Muscle layer of colon (tissue), 2 donors: Measurements from ENCODE around the gene MRGPRX2.

ENCODE experiments used
- H3K27ac ChIP-seq: one replicate; pipeline ENCODE4 v1.7.0; 2013; ENCODE audit warnings: low read depth, mild to moderate bottlenecking, low read length, moderate library complexity
- H3K27me3 ChIP-seq, 2 donors: one replicate each; pipeline ENCODE4 v1.7.0; 2013; ENCODE audit warnings: low read length in 2 of 2, mild to moderate bottlenecking in 2 of 2; ENCODE audit not compliant: insufficient read depth in 2 of 2, control insufficient read depth in 1 of 2
- H3K36me3 ChIP-seq: one replicate; pipeline ENCODE4 v1.7.0; 2013; ENCODE audit warnings: mild to moderate bottlenecking, low read length; ENCODE audit not compliant: insufficient read depth
- H3K4me1 ChIP-seq: one replicate; pipeline ENCODE4 v1.7.0; 2013; ENCODE audit warnings: mild to moderate bottlenecking, low read length; ENCODE audit not compliant: insufficient read depth
- H3K4me3 ChIP-seq, 2 donors: one replicate each; pipeline ENCODE4 v1.7.0; 2013; ENCODE audit warnings: low read length in 2 of 2, low read depth in 1 of 2, mild to moderate bottlenecking in 1 of 2, moderate library complexity in 1 of 2
- H3K9ac ChIP-seq: one replicate; pipeline ENCODE4 v1.7.0; 2013; ENCODE audit warnings: low read length
- H3K9me3 ChIP-seq: one replicate; pipeline ENCODE4 v1.7.0; 2013; ENCODE audit warnings: mild to moderate bottlenecking, low read length
- donor health status: abdominal sarcoma.
- donor health status: Adenocarcinoma of cecum.

MRGPRX2 gene

DNA sequence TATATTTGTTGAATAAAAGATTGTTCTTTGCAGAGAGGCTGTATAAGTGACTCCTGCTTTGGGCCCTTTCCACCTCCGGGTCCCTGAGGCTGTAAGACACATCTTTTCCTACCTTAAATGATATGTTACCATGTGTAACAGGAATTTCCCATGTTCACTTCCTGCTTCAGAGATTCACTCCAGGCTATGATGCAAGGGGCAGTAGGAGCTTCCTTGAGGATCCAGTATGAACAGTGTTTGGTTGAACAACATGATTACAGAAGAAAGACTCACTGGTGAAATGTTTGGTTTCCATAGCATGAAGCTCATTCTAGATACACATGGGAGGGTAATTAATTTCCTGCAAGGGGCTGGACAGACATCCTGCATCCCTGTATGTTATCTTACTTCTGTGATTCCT lies 30.8 kb upstream of the MRGPRX2 start:
- Histone ChIP-seq H3K27me3 (no peaks in the 10 kb centered on the region), H3K4me3 (no peak overlapping the region), H3K4me1 (no peaks in the 10 kb centered on the region), H3K27ac (no peak overlapping the region), H3K9ac (no peak overlapping the region), H3K36me3 (no peaks in the 10 kb centered on the region), H3K9me3 (no peaks in the 10 kb centered on the region)

DNA sequence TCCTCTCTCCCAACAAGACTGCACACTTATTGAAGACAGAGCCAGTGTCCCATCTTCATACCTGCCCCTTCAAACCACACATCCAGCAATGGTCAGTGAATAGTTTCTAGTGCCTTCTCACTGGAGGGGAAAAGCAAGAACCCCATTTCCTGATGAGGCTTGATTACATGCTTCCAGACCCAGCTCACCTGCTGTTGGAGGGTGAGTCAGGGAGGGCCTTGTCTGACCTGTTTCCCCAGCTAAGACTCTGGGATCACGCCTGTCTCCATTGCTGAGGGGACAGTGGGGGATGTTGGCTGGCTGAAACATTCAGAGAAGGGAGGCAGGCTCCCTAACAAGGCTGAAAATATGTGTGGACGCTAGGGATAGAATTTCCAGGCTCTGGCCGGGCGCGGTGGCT lies 28.9 kb upstream of the MRGPRX2 start:
- H3K9me3 ChIP-seq = no peaks in the 10 kb centered on the region
- H3K27ac ChIP-seq = no peak overlapping the region
- H3K36me3 ChIP-seq = no peaks in the 10 kb centered on the region
- no peaks in the 10 kb centered on the region for H3K27me3 ChIP-seq
- H3K4me3 ChIP-seq = no peak overlapping the region
- H3K9ac ChIP-seq = no peak overlapping the region
- no peaks in the 10 kb centered on the region for H3K4me1 ChIP-seq

DNA sequence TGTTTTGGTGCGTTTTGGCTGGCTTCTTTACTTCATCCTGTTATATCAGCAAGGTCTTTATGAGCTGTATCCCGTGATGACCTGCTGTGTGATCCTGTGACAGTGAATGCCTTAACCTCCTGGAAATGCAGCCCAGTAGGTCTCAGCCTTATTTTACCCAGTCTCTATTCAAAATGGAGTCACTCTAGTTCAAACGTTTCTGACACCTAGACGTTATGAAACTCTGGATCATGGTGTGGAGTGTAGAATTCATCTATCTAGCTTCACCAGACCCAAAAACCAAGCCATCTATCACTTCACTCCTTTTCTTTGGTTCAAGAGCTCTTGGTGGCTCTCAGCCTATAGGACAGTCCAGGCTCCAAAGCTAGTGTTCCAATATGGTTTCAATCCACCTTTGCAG lies 28.3 kb upstream of the MRGPRX2 start:
- H3K27me3 ChIP-seq = no peaks in the 10 kb centered on the region
- no peaks in the 10 kb centered on the region for H3K9me3 ChIP-seq
- H3K9ac ChIP-seq = no peak overlapping the region
- H3K4me1 ChIP-seq = no peaks in the 10 kb centered on the region
- H3K36me3 ChIP-seq = no peaks in the 10 kb centered on the region
- H3K27ac ChIP-seq = no peak overlapping the region
- H3K4me3 ChIP-seq = no peak overlapping the region

DNA sequence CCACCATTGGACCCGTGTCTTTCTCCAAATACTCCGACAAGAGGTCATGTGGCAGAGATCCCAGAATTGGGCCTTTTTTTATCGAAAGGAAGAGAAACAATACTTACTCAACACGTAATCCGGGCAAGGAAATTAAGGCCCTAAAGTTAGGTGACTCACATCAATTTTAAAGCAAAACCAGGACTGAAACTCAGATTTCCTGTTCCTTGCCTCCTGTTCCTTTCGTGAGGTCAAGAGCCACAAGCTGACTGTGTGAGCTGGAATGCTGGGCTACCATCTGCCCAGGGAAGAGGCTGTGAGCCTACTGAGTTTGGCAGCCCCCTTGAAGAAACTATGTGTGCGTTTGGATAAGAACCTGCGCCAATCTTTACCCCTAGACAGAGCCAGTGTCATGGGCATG lies 27.1 kb upstream of the MRGPRX2 start:
- H3K9ac ChIP-seq = no peak overlapping the region
- no peaks in the 10 kb centered on the region for H3K4me1 ChIP-seq
- H3K27me3 ChIP-seq = no peaks in the 10 kb centered on the region
- H3K4me3 ChIP-seq = no peak overlapping the region
- H3K27ac ChIP-seq = no peak overlapping the region
- no peaks in the 10 kb centered on the region for H3K36me3 ChIP-seq
- H3K9me3 ChIP-seq = no peaks in the 10 kb centered on the region

DNA sequence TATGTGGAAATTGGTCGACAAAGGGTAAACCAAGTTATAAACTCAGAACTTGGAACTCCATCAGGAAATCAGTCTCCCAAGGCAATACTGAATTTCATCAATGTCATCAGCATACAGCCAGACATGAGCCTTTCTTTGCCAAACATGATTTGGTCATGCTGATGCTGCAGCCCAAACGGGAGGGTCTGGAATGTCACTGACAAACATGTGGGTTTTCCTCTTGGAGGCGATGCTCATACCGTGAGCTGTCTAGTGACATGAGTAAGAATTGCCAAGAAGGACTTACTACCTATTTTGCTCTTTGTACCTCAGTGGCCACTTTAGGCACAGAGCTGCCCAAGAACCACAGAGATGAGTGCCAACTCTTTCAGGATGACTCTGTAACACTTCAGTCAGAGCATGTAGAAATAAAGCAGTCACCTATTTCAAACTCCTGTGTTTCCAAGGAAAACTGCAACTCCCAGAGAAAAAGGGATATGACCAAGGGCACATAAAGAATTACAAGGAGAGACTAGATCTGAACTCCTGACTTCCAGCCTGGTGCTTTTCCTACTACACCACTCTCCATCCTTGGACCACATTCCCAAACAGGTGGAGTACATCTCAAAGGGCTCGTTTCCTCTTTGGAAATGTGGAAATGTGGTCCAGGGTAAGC lies 24.3 kb upstream of the MRGPRX2 start:
- Histone ChIP-seq H3K9me3 (no peaks in the 10 kb centered on the region), H3K27me3 (no peaks in the 10 kb centered on the region), H3K9ac (no peak overlapping the region), H3K4me3 (no peak overlapping the region), H3K36me3 (no peaks in the 10 kb centered on the region), H3K27ac (no peak overlapping the region), H3K4me1 (no peaks in the 10 kb centered on the region)

DNA sequence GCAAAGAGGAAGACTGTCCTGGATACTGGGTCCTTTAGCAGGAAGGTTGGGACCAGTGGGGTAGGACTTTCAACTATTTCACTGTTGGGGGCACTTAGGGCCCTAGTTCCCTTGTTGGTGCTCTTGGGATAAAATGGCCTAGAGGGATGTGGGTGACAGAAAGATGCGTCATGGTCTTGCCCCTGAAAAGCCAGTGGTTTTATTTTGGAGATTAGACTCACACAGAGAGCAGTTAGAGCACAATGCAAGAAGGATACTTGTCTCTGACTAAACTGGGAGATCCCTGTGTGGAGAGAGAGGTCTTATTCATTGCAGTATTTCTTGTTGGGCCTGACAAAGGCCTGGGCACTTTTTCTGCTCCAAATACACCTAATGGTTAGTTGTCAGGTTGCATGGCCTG lies 22.6 kb upstream of the MRGPRX2 start:
- Histone ChIP-seq H3K36me3 (no peaks in the 10 kb centered on the region), H3K27me3 (no peaks in the 10 kb centered on the region), H3K4me3 (no peak overlapping the region), H3K4me1 (peaks cover 7% of the 10 kb centered on the region), H3K9me3 (no peaks in the 10 kb centered on the region), H3K27ac (no peak overlapping the region), H3K9ac (no peak overlapping the region)

DNA sequence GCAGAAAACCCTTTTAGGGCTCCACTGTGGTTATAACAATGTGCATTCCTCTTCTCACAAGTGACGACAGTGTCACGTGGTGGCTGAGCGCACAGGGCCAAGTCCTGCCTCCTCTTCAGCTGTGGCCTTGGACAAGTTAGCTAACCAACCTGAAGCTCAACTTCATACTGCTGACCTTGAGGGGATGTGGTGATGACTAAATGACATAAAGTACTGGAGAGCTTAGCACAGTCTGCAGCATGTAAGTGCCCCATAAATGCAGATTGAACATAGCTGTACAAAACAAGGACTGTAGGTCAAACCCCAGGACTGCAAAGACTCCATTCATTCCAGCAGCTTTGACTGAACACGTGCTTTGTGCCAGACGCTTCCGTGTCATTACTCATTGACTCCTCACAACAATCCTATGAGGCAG lies 20.1 kb upstream of the MRGPRX2 start:
- Histone ChIP-seq H3K36me3 (no peaks in the 10 kb centered on the region), H3K4me3 (no peak overlapping the region), H3K27ac (no peak overlapping the region), H3K27me3 (no peaks in the 10 kb centered on the region), H3K9me3 (no peaks in the 10 kb centered on the region), H3K4me1 (peaks cover 7% of the 10 kb centered on the region), H3K9ac (no peak overlapping the region)

DNA sequence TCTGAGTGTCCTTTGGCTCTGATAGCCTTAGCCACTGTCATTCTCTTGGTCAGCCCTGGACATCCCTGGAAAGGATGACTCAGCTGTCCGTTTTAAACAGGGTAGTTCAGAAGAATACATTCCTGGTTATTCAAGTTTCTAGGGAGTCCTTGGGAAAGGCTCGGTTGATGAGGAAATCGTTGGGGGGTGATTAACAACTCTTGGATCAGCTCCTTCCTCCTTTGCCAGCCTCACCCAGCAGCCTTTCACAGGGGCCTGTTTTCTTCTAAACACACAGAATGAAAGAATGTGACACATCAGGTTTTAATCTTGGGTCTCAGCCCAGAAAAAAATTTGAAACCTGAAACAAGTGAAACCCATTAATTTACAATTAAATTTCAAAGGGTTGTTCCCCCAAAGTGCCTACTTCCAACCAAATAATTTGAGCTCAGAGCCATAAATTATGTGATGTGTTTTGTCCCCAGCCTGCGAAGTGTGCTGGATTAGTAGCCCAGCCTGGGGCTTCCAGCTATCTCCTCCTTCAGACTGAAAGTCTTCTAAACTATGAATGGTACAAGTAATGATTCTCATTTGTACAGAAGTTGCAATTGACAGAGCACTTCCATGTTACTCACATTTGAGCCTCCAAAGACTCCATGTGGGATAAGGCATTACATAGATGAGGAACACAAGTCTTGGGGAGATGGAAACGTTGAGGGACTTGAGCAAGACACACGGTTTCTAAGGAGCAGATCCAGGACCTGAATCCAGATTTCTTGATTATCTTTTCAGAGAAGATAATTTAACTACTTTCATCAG lies 19.3 kb upstream of the MRGPRX2 start:
- no peak overlapping the region for H3K27ac ChIP-seq
- no peaks in the 10 kb centered on the region for H3K27me3 ChIP-seq
- H3K4me3 ChIP-seq = no peak overlapping the region
- H3K9me3 ChIP-seq = no peaks in the 10 kb centered on the region
- H3K4me1 ChIP-seq = peaks cover 7% of the 10 kb centered on the region
- no peak overlapping the region for H3K9ac ChIP-seq
- H3K36me3 ChIP-seq = no peaks in the 10 kb centered on the region

DNA sequence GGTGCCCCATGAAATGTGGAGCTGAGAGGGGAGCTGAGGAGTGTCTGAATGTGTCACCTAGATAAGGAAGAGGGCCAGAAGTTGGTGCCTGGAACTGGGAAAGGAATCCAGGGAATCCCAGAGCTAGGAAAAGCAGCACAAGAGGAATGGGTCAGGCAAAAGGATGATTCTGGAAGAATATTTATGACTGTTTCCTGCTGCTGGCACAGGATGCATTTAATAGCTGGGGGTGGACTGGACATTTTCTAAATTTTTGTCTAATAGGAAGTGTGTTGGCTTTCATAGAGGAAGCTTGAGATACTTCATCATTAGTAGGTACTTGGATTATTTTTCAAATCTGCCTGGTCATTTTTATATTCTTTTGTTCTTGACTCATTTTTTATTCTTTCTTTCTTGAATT lies 17.4 kb upstream of the MRGPRX2 start:
- Histone ChIP-seq H3K9ac (no peak overlapping the region), H3K27ac (no peak overlapping the region), H3K9me3 (no peaks in the 10 kb centered on the region), H3K27me3 (no peaks in the 10 kb centered on the region), H3K4me3 (no peak overlapping the region), H3K36me3 (no peaks in the 10 kb centered on the region), H3K4me1 (peaks cover 7% of the 10 kb centered on the region)

DNA sequence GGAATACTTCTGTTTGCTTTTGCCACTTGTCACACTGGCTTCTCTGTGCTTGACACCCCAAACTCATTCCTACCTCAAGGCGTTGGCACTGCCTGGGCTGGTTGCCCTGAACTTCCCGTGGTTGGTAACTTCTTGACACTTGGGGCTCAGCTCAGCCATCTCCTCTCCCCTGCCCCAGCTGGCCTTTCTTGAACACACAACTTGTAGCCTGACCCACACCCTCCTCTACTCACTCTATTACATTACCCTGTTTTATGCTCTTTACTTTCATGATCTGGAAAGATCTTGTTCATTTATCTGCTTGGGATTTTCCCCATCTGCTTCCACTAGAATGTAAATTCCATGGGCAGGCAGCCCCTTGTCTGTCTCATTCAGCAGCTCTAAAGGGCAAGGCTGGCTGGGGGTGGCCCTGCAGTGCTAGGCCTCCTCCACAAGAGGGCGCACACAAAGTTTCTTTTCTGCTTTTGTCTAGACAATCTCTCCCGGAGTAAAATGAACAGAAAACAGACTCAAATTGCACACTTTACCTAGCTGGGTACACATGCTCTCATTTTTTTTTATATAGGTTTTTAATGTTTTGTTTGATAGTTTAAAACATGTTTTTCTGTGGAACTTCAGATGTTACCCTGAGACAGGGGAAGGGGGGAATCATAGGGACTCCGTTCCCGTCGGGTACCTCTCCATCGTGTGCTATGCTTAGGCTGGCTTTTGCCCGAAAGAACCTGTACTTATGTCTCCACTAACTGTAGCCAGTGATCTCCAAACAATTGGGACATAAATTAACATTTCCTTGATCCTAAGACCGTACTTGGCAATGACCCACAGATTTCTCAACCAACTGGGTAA lies 16.4 kb upstream of the MRGPRX2 start:
- Histone ChIP-seq H3K27ac (no peak overlapping the region), H3K36me3 (no peaks in the 10 kb centered on the region), H3K9ac (no peak overlapping the region), H3K4me3 (no peak overlapping the region), H3K27me3 (no peaks in the 10 kb centered on the region), H3K9me3 (no peaks in the 10 kb centered on the region), H3K4me1 (peaks cover 7% of the 10 kb centered on the region)

DNA sequence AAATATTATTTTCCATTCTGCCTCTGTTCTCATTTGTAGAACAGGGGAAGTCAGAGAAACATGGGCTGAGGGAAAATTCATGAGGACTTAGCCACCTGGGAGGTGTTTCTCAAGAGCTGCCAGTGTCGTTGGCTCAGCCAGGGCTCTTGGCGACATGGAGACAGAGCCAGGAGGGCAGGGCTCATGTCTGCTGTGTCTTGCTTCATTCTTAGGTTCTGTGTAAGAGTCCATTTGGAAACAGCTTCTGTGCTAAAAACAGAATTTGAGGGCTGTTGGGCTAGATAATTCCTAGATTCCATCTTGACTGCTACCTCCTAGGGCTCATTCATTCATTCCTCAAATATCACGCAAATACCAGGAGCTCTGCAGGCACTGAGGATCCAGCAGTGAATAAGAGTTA lies 15.1 kb upstream of the MRGPRX2 start:
- H3K9ac ChIP-seq = no peak overlapping the region
- H3K4me3 ChIP-seq = no peak overlapping the region
- H3K27ac ChIP-seq = no peak overlapping the region
- H3K27me3 ChIP-seq = no peaks in the 10 kb centered on the region
- H3K4me1 ChIP-seq = peaks cover 7% of the 10 kb centered on the region
- no peaks in the 10 kb centered on the region for H3K9me3 ChIP-seq
- no peaks in the 10 kb centered on the region for H3K36me3 ChIP-seq
